ENCODE results near the gene NAP1L4.

Gene NAP1L4, protein sequence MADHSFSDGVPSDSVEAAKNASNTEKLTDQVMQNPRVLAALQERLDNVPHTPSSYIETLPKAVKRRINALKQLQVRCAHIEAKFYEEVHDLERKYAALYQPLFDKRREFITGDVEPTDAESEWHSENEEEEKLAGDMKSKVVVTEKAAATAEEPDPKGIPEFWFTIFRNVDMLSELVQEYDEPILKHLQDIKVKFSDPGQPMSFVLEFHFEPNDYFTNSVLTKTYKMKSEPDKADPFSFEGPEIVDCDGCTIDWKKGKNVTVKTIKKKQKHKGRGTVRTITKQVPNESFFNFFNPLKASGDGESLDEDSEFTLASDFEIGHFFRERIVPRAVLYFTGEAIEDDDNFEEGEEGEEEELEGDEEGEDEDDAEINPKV

DNA sequence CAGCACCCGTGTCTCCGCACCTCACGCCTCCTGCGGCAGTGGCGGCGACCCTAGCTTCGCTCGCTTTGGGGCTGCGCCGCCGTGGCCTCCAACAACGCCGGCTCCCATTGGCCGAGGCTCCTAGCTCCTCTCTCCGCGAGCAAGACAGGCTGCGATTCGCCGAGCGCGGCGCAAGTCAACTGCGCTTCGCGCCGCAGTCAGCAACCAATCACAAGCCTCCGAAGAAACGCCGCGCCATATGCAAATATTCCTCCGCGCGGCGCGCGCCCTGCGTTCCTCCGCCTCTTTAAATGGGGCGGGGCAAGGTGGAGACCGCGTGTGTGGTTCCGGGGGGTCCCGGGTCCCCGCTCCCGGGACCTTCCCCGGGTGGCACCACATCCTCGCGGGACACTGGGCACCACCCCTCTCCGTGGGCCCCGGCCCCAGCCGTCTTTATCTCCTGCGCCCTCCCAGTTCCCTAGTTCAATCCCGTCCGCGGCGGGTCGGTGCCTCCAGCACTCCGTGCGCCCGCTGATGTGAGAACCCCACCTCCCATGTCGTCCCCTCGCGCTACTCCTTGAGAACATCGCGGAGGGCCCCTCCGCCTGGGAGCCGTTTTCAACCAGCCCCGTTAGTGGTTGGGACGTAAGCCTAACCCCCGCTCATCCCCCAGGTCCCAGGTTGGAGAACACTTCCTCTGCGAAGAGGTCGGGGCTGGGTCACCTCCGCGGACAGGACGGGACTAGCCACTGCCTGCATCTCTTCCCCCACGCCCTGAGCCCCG lies at the start of gene NAP1L4:
Gene NAP1L4, minus strand, starts transcription at position 96 of the 763 bp plus-strand sequence. CDS start 13,109 bp downstream, outside the sequence.
- DNase-seq = peak; percentile 97

DNA sequence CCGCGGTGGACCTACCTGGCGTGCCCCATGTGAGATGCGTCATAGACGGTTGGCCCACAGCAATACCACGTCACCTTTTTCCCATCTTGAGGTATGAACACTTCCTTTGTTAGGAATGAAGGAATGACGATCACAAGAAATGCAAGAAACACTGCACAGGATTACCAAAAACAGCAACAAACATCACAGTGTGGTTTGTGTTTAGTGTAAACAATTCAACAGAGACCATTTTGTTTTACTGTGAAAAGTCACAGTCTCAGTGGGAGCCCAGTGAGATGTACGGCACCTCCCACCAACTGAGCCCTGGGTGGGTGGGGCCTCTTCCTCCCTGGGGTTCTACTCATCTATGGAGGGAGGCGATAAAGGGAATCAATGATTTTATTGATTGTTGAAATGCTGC lies 48.8 kb upstream of the NAP1L4 start:
- DNase-seq = no peak

DNA sequence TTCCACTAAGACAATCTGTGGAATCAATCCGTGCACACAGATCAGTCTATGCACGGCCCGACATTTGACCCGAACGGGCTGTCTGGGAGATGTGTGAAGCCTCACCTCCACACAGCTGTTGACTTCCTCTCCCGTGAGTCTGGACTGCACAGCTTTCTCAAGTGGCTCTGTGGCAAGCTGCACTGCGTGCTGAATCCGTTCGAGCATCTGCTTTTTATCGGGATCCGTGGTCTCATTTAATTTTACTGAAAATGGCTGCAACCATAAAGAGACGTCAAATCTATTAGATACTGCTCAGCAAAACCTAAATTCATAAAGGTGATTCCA lies 45.8 kb upstream of the NAP1L4 start:
- DNase-seq = no peak

DNA sequence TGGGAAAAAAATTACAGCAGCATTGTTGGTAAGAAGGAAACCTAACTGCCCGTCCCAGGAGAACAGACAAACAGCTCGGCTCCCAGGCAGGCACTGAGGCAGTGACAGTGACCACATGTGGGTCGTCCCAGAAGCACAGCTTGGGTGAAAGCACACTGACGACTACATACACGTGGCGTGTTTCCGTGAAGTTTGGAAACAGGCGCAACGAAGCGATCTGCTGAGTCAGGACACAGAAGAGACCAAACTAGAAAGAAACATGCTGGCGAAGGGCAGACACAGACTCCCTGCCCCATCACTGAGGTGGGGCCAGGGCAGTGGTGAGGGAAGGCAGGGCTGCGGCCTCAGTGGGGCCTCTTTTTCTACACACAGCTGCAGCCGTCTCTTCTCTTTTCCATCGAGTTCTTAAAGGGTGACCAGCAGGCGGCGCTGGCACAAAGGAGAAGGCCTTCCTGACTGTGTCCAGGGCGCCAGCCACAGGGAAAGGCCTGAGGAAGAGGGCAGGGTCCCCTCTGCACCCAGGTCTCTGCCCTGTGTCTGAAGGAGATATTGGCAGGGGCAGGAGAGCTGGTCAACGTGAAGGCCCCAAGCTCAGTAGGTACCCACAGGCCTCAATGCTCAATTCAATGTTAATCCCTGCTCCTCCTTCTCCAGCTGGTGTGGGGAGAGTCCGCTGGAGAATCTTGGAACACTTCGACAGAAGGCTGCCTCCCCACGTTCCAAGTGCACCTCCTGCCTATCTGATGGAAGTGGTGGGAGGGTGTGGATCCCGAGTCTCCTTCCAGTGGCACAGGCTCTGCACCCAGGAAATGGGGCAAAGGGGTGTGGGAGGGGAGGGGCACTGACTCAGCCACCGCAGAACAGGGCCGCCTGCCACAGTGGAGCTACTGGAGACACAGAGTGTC lies 45.2 kb upstream of the NAP1L4 start:
- peak; percentile 49 for DNase-seq

DNA sequence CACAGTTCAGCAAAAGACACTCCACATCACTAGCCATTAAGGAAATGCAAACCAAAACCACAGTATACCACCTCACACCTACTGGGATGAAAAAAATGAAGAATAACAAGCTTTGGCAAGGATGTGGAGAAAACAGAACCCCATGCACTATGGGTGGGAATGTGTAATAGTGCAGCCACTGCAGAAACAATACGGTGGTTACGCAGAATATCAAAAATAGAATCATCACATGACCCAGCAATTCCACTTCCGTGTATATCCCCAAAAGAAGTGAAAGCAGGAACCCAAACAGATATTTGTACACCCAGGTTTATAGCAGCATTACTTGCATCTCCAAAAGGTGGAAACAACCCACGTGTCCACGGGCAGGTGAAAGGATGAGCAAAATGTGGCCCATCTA lies 44.3 kb upstream of the NAP1L4 start:
- DNase-seq = no peak

DNA sequence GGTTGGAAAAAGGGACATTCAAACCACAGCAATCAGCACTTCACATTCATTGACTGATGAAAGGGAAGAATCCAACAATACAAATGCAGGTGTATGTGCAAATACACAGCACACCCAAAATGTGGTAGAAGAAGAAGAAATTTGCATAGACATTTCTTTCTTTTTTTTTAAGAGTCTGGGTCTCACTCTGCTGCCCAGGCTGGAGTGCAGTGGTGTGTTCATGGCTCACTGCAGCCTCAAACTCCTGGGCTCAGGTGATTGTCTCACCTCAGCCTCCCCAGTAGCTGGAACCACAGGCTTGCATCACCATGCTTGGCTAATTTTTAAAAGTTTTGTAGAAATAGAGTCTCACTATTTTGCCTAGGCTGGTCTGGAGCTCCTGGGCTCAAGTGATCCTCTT lies 43.2 kb upstream of the NAP1L4 start:
- DNase-seq = no peak

DNA sequence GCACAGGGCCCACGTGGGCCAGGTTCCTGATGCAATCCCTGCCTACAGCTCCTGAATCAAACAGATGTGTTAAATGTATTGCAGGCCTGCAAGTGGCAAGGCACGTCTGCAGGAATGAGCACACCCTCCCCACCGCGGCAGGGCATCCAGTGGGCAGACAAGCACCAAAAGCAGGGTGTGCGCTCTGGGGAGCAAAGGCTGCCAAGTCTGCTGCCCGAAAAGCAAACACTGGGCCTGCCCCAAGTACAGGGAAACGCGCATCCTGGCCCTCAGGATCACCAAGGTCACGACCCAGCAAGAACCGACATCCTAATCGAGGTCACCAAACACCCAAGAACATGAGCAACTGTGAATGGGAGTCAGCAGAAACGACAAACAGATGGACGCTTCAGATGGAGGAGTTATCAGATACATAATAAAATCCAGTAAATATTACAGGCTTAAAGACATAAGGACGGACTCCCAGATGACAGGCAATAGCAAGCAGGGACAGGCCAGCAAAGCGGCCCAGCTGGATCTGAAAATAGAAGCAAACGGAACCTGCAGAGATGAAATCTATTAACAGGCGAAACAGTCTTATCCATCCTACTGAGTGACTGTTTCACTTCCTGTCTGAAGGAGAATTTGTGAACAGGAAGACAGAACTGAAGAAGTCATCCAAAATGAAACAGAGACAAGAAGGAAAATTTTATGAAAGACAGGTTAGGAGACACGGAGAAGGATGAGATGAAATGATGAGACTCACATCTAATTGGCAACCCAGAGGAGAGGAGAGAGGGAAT lies 38.4 kb upstream of the NAP1L4 start:
- no peak for DNase-seq

DNA sequence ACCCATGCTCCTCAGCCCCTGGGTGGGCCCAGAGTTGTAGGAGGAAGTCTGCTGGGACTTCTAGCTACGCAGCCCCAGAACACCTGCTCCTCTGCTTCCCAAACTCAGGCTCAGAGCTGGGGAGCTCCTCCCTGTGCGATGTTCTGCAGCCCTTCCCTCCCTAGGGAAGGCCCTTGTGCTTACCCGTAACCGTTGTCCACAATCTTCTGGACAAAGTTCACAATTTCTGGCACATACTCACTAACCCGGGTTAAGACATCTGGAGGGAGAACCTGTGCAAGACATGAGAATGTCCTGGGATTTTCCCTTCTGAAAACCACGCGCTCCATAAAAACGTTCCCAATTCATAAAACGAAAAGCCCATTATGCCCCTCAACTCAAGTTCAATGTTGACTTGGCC lies 36.7 kb upstream of the NAP1L4 start:
- no peak for DNase-seq

DNA sequence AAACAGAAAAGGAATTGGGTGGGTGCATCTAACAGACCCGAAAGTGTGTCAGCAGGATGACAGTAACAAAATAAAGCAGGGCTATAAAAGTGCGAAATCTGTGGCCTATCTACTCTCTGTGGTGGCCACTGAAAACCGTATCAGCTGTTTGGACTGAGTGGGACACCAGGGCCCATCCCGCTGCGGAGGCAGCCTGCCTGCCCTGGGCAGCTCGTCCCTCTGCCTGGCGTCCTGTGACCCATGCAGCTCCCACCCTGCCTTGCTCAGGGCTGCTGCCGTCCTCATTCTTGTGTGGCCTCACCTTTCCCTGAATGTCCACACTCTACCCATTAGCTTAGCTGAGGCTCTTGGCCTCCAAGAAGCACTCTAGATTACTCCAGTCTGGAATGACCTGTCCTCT lies 34.7 kb upstream of the NAP1L4 start:
- DNase-seq = no peak

DNA sequence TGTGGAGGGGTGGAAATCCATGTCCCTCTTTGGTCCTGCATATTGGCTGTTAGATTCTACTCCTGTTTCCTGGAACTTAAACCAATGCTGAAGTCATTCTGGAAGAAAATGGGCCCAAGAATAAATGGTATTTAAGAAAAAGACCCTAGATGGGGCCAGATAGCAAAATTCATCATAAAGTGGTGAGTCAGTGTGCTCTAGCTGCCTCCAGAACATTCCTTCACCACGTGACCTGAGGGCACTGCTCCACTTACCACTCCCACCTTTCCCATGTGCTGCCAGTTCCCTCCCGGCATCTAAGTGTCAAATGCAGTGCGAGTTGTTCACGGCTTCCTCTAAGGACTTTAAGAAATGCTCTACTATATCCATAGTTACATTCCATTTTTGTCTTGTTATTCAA lies 30.9 kb upstream of the NAP1L4 start:
- DNase-seq = no peak

DNA sequence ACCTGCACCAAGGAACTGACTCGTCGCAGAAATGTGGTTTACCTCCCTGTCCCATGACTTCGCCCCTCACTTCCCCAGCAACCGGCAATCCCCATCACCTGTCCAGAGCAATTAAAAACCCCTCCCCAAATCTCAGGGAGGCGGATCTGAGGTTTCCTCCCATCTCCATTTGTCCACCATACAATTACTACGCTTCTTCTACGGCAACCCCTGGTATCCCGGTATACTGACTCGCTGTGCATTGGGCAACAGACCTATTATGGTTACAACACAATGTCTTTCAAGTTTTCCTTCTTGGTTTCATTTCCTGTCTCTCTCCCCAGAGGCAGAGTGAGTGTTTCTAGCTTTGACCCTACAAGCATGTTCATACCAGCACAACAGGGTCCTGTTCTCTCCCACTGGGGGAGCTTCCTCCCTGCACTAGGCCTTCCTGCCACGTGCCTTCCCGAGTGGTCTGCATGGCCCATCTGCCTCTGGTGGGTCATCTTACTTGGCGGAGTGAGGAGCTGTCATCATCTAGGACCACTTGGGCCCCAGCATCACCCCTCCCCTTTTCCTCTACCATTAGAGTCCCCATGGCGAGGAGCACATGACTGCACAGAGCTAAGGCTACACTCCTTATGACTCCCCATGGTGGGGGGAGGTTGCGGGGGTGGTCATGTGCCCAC lies 30.3 kb upstream of the NAP1L4 start:
- no peak for DNase-seq

DNA sequence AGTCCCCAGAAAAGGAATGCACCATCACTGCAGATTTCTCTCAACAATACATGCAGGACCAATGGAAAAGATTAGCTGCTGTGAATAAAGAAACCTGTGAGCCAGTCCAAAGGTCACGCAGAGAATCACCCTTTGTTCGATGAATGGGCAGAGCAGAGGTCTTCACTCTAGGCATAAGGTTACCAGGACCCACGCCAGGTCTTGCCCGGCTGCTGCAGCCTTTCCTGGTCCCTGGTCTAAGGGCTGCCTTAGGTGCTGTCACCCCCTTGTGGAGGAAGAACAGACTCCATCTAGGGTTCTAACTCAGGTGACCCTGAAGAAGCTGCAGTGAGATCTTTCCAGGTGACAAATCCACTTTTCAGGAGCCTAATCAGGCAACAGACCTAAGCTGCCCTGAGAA lies 29.0 kb upstream of the NAP1L4 start:
- DNase-seq = peak; percentile 51

DNA sequence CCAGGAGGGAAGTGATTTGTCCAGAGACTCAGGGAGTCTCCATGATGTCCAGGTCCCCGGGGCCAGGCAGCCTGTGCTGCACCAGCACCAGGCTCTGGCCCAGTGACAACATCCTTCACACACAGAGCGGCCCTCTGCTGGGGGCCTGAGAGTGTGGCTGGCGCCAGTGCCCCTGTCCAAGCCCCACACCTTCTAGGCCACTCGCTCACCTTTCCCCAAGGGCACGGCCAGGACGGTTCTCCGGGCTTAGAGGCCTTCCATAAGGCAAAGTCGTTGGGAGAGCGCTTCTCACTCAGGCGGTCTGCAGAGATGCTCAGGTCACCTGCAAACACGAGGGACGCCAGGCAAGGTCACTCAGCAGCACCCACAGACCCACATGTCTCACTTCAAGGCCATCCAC lies 27.9 kb upstream of the NAP1L4 start:
- no peak for DNase-seq

DNA sequence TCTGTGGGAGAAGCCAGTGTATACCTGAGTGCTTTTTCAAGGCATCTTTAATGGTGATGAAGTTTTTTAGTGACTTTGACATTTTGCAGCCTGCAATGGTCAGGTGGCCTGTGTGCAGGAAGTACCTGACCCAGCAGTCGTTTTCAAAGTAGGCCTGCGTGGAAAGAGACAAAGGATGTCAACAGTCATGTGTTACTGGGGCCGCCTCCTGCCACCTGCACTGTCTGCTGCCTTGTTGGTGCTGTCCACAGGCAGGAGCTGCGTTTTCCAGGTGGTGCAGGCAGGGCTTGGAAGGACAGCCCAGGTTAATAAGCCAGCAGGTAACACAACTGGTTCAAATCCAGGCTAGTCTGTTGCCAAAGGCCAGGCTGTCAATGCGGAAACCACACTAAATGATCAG lies 26.5 kb upstream of the NAP1L4 start:
- no peak for DNase-seq

DNA sequence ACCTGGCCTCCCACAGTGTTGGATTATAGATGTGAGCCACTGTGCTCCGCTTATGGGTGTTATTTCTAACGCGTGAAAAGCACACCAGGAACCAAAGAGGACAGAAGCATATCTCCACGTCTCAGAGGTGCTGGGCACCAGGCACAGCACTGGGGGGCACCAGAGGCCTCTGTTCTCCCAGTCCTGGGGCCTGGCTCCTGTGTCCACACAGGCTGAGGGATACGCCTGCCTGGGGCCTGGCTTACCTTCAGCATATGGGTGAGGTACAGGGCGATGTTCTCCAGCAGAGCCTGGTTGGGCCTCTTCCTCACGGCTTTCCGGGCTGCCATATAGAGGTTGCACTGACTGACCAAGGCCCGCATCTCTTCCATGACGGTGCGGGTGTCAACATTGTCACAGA lies 24.7 kb upstream of the NAP1L4 start:
- no peak for DNase-seq

DNA sequence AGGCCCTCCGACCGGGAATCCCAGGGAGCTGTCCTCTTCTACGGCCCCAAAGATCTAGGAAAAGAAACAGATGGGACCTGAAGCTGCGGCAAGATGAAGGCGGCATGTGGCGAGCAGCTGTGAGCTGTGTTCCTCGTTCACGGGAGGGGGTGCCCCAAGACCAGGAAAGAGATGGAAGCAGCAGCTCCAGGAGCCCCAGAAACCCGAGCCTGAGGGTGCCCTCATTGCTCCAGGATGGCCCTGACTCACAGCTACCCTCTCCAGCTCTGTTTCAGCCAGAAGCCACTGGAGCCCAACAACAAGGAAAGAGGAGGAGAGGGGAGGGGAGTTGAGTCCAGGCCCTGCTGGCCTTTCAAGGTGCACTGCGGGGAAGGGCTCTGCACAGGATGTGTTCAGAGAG lies 23.7 kb upstream of the NAP1L4 start:
- no peak for DNase-seq

DNA sequence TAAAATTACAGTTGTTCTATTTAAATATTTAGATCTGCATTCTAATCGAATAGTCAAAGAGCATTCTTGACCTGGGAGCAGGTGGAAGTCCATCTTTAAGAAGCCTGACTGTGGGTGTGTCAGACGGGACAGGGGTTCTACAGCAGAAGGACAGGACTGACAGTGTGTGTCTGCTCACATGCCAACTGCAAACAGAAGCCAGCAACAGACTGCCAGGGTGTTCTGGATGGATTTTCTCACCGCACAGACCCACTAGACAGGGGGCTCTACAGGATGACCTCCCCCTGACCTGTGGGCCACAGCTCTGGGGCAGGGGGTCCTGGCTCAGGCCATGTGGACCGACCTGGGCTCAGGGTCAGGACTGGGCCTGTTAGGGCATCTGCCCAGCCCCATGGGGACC lies 22.8 kb upstream of the NAP1L4 start:
- DNase-seq = no peak

DNA sequence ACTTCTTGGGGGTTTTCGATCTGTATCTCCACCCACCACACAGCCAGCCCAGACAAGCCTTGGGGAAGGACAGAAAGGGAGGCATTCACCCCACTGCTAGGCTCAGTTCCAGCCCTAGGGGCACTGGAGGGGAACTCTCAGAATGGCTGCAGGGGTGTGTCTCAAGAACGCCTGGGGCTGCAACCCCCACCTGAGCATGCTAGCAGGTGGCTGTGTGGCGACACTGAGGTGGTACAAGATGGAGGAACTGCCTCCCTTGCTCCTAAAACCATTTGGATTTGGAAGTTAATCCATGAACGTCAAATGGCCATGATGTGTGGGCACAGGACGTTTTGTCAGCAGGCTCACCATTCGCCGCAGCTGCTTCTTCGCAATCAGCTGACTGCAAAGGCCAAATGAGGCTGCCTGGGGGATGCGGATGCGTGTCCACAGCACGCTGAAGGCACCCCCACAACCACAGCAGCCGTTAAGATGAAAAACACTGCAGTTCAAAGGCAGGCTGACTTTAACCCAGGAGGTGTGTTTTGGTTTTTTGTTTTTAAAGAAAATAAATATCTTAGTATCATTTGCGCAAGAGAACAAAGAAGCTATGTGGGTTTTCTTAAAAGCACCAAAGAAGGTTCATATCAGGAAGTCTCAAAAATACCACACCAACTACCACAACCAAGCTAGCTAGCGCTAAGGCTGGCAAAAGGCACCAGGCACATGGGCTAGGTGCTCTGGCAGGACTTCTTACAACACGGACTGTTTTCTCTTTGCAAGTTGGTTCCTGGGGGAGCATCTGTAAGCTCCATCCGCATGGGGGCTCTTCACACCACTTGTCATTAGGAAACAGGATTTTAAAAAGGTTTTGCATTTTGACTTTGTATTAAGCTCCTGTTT lies 22.2 kb upstream of the NAP1L4 start:
- no peak for DNase-seq

DNA sequence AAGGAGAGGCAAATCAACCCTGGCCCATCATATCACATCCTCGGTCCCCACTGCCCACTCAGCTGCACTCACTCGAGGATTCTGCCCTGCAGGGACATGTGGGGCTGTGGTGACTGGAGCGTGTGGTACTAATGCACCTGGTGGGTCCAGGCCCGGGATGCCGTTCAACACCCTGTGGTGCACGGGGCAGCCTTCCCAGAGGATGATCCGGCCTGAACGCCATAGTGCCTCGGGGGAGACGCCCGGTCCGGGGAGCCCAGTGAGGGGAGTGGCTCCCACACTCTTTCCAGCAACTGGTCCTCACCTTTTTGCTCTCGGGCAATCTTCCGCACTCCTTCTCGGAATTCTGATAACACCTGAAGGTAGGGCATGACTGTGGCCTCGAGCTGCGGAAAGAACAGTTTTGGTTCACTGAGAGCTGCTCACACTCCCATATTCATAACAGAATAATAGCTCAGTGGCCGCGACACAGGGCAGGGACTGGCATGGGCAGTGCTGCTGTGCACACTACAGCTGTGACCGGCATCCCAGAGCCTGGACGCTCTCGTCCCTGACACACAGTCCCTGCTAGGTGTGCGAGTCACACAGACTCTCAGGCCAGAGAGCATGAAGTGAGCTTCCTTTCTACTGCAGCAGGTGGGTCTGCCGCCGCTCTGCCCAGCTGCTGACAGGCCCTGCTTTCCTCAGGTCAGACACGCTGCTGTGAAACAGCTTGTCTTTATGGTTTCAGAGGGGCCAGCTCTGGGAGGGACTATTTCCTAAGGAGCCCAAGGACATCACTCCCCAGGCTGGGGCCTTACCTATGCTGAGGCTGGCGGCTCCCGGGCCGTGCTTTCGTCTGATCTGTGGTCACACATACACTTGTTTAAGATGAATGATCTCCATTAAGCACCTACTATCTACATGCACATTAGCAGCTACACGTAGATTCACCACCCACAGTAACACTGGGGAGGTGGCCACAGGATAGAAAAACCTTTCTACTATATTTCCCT lies 20.1 kb upstream of the NAP1L4 start:
- DNase-seq = no peak
